CMK (cell line): ENCODE data around the gene PTPRD.

Source experiments
- DNase-seq: peaks from one replicate; pipeline ENCODE4 v3.0.0-alpha.2; 2010; ENCODE audit warnings: low read depth

PTPRD gene

DNA sequence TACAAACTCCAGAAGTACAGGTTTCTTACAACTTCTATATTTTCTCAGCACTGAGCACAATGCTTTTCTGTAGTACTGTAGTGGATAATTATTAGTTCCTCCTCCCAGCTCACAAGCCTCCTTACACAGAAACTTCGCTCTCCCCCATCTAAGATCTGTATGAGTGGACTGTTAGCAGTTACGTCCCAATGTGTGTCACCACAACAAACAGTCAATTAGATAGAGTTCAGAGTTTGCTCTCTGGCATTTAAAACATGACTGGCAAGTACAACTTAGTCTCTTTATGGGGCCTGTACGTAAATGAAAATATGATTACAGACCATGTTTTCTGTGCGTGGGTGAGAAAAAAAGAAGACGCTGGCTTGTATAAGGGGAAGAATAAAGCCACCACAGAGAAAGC lies 2181.9 kb downstream of the PTPRD start:
- DNase-seq, result no peak

- no peak for DNase-seq
Measured at GRCh38 chr9:8429768-8430167, 2183.0 kb downstream of the PTPRD start.

DNA sequence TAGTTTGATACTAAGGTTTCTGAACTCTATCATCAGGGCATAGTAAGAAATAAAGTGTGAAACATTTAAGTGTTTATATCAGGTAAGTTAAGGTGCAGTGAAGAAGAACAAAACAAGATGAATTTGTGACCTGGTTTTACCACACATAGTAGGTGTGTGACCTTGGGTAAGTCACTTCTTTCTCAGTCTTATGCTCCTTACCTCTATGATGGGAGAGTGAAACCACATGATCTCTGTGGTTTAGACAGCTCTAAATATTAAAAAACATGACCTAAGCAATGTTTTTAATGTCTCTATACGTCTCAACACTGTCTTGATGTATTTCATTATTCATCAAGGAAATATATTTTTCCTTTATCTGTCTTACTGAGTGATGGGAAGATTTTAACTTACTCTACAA lies 2183.6 kb downstream of the PTPRD start:
- no peak for DNase-seq

DNA sequence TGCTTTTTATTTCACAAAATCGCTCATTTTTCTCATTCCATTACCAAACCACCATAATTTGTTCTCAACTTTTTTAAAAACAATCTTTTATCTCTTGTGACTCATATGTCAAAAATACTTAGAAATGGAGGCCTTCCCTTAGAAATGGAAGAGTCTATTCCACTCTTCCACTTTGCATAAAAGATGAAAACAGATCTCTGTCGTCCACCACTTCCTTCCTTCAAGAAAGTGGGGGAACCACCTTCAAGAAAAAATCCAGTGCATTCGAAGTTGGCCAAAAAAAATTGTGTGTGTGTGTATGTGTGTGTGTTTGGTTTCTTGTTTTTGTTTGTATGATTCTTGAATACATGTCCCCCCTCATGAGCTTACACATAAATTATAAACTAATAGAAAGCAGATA lies 2184.4 kb downstream of the PTPRD start:
- no peak for DNase-seq

DNA sequence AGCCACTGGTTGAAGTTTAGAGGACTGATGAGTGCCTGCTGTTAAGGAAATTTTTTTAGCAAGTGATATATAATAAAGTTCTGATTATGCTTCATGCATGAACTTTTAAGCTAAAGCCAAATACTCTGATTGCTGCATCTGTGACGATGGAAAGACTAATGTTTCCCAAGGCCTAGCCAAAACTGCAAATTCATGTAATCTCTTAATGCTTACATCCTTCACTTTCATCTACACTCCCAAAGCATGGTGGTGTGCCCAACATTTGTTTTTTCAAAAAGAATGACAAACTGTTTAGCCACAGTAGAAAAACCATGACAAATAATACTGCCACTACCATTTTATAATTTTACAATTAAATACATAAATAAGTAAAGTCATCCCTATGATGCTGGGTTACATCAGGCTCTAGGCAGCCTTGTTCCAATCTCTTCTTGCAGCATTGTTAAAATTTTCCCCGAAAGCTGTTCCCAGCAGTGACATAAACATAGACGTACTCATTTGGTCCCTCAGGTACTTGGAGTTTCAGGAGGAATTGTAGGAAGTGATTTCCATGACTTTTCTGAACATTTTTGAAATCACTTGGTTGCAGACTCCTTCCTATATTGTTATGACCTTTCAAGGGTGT lies 2187.9 kb downstream of the PTPRD start:
- DNase-seq, result no peak

DNA sequence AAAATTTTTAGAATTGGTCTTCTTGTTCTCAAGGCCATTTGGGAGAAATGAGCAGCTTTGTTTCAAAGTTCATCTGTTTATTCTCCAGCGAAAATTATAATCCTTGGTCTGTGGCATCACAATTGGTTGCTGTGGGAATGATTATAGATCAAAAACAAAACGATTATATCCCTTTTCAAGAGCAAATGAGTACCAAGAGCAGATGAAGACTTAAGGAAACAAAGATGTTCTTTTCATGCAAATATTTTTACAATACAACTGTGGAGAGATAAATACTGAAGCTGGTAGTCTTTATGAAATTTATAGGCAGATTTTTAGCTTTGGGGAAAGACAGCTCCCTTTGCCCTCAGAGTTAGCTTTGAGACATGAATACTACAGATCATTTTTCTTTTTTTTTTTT lies 2192.4 kb downstream of the PTPRD start:
- DNase-seq, result no peak

GRCh38 chr9:8419596-8420275 lies 2193.1 kb downstream of the PTPRD start:
- no peak for DNase-seq

GRCh38 chr9:8417341-8417740 lies 2195.5 kb downstream of the PTPRD start:
- DNase-seq, result no peak

- no peak for DNase-seq
Measured at GRCh38 chr9:8412327-8412726, 2200.5 kb downstream of the PTPRD start.

DNA sequence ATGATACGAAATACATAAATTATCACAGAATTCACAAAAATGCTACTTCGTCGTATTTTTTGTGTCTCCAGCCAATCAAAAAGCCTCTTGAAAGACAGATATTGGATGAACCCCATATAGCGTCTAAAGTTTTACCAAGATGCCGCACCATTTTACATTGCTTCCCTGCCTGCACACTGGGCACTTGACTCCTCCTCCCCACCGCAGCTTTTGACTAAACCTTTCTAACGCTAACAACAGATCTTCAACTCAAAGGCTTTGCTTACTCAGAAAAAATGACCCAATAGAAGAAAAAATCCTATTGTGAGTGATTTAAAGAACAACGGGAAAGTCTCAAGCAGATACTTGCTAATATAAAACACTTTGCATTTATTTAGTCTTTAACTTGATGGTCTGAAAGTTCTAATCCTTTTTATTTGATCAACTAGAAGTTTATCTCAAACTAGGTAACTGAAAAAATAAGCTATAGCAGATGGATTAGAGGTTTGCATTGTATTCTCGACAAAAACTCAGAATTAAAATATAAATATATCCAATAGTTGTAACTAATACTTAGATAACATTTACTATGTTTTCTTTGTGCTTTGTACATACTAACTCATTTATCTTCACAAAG lies 2204.1 kb downstream of the PTPRD start:
- DNase-seq, result no peak

DNA sequence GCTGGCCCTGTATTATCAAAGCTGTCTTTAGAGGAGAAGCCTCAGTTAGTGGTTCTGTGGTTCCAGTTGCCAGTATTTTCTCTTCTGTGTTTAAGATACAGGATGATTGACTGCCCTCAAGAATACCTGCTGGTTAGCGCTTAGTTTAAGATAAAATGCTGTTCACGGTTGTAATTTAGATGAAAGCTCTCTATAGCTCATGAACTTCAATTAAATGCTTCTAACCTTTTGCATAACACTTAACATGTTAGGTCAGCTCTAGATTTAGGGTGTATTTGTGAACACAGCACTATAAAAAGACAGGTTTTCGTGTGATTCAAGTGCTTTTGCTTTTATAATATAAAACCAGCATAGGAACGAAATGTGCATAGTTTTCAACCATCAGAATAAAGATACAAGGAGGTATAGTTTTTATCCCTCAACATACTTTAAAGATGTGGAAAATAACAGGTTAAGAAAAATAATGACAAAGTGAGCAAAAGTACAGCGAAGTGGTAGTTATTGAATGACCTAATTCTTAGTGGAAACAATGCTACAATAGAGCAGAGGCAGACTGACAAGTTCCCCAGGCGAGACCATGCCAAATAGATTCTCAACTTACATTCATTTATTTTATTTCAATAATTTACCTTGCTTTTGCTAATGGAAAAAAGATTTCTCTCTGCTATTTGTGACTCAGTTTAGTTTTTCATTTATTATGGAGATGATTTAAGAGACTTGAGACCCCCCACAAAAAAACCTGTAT lies 2210.7 kb downstream of the PTPRD start:
- no peak for DNase-seq

GRCh38 chr9:8400378-8400777 lies 2212.4 kb downstream of the PTPRD start:
- no peak for DNase-seq

DNA sequence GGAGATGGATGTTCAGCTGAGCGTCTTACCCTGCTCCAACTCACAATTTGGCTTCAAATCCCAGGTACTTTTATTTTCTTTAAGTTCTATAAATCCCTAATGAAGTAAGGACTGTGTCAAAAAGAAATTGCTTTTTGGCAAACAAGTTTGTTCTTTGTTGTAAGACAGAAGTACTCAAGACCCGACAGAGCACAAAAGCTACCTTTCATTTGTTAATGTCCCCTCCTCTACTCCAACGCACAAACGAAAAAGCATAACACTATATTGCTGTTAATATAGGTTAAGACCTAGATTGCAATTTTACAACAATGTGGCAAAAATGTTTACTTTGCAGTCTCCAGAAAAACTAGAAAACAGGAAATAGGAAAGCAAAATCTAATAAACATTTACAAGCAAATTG lies 2217.8 kb downstream of the PTPRD start:
- DNase-seq, result no peak

DNA sequence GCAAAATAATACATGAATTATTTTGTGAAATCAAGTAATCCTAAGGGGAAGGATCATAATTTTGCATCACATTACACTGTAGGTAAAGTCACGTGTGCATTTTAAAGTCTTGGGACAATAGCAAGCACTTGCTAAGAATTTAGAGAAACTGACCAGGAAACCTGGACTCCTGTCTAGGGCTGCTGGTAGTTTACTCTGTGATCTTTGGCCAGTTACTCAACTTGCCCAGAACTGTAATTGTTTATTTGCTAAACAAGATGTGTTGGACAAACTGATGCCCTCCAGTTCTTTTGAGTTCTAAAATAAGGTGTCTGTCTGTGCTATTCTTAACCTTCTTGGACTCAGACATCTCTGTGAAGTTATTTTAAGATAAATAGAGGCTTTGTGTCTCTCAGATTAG lies 2218.5 kb downstream of the PTPRD start:
- no peak for DNase-seq

DNA sequence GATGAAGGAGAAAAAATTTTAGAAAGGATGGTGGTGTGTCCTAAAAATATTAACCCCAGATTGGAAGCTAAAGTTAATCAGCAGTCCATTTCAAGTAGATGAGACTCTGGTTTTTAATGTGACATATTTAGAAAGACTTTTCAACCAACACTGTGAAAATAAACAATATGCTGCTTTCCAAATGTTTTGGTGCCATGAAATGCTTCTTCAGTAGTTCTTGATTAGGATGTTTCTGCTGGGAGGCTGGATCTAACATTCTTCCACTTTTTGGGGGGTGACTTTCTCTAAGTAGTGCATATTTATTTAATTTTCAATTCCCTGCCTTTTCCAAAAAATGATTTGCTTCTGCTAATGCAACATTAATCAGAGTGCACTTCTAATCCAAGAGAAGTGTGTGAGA lies 2219.9 kb downstream of the PTPRD start:
- DNase-seq, result no peak

DNA sequence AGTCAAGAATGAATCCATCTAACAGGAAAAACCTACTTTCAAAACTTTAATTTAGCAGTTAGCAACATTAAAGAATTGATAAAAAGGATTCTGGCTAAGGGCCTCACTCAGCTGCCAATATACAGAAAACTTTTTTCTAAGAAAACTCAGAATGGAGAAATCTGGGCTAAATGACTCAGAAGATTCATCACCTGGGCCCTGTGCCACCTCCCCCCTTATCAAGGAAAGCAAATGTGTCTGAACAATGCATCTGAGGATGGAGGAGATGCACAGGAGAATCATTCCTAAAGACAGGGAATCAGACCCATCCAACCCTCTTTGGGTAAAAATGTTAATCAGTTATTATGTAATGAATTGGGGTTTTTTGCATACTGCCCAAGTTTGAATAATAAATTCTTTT lies 2221.2 kb downstream of the PTPRD start:
- DNase-seq, result no peak

GRCh38 chr9:8391132-8391531 lies 2221.7 kb downstream of the PTPRD start:
- DNase-seq, result no peak

GRCh38 chr9:8390571-8390970 lies 2222.2 kb downstream of the PTPRD start:
- DNase-seq, result no peak

DNA sequence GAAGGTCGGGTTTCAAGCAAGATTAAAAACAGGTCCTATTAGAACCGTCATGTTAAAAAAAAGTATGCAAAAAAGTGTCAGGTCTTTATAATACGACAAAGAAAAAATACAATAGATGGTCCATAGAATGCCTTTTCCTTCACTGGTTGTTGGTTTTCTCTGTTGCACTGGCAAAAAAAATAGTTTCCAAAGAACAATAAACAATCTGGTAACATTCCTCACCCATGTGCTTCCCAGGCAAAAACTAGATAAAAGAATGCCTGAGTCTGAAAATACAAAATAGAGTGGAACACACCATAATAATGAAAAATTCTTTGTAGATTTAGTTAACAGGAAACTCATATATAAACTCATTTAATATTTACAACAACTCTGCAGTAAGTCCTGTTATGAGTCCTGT lies 2223.3 kb downstream of the PTPRD start:
- DNase-seq, result no peak

DNA sequence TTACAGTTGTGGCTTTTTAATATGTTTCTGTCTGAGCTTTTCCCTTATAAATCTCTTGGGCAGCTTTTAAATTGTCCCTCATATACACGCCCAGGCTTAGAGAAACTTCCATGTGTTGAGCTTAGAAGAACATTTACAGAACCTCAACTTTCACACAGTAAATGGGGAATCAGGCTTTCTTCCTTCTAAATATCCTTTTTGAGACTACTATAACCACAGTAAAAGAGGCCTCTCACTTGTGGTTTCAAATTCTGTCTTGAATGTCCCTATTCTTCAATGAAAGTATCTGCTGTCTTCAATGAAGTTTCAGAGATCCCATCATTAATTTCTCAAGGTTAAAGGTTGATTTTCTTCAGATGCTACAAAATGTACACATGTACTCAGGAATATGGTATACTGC lies 2224.7 kb downstream of the PTPRD start:
- DNase-seq, result no peak

GRCh38 chr9:8384091-8384490 lies 2228.7 kb downstream of the PTPRD start:
- no peak for DNase-seq

DNA sequence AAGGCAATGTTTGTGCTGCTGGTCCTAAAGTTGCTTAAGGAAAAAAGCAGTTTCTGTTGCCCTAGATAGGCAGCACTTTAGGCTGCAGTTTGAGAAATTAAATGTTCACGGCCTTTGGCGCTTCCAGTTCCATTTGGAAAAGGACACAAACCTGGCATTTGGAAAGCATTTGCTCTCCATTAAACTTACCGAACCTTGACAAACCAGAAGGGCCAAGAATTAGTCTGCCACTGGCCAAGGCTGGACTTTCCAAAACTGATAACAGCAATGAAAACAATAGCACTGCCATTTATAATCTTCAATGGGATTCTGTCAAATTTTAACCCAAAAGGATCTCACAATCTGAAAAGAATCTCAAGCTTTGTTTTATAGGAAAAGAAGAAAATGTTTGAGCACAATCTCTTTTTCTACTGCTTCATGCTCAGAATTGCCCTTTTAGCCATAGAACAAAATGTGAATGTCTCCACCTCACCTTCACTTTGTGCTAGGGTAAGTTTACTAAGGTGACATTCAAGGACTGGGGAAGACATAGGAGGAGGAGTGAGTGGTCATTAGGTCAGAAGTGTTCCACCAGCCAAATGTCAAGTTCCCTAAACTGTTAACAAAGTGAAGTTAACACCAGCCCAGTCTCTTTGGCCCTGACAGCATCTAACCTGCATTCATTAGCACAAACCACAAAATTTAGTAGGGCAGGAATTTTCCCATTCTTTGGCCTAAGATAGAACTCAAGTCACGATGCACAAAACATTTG lies 2229.8 kb downstream of the PTPRD start:
- no peak for DNase-seq
